ENCODE measurements around the gene PTH1R. TPM values are rescaled to one million over a fixed set of nuclear protein-coding genes. Genes with fewer than 3 reads are reported as not detected.

Gene PTH1R
- total RNA-seq, 1 experiment from 2014 or later = 1.0 TPM

GRCh38 chr3:46915297-46915822, 37.8 kb downstream of the PTH1R start:
- Mint-ChIP-seq H3K27me3 (ENCODE audit: low read depth) (no peaks in the 10 kb centered on the region), H3K9me3 (peaks cover 5 to 8% of the 10 kb centered on the region in 2 experiments; a peak in 4 of 5 replicates), H3K36me3 (ENCODE audit: insufficient read depth in 1 of 3, low read depth in 3 of 3) (peaks cover 31 to 36% (median 36%) of the 10 kb centered on the region in 3 experiments), H3K27ac (no peak overlapping the region), H3K4me3 (no peak overlapping the region), H3K4me1 (no peaks in the 10 kb centered on the region)
- Histone ChIP-seq H3K27ac (ENCODE audit: insufficient read length, low read depth, low read length) (no peak overlapping the region), H3K4ac (ENCODE audit: low read depth, low read length) (no peak overlapping the region), H3K9me3 (ENCODE audit: control insufficient read depth, low read depth, low read length) (no peaks in the 10 kb centered on the region), H3T11ph (ENCODE audit: low read length) (no peak overlapping the region), H2AK5ac (ENCODE audit: insufficient read length, low read length) (no peak overlapping the region), H3K23ac (ENCODE audit: insufficient read length, low read depth, low read length) (no peak overlapping the region), H2BK12ac (ENCODE audit: insufficient read length, low read depth, low read length) (no peak overlapping the region), H3K4me2 (ENCODE audit: insufficient read depth, insufficient read length, low read length) (no peak overlapping the region), H2BK20ac (ENCODE audit: low read depth, low read length, poor library complexity, severe bottlenecking) (no peak overlapping the region), H3K4me1 (ENCODE audit: insufficient read depth, low read length) (no peaks in the 10 kb centered on the region), H3K79me2 (ENCODE audit: insufficient read depth, low read length) (no peaks in the 10 kb centered on the region), H3K27me3 (ENCODE audit: insufficient read depth, low read length) (no peaks in the 10 kb centered on the region), H2AFZ (ENCODE audit: low read length) (no peak overlapping the region), H3K79me1 (ENCODE audit: insufficient read depth, low read depth, low read length, poor library complexity, severe bottlenecking) (no peaks in the 10 kb centered on the region), H2BK120ac (ENCODE audit: low read depth, low read length, poor library complexity, severe bottlenecking) (no peak overlapping the region), H4K5ac (ENCODE audit: insufficient read length, low read depth, low read length) (no peak overlapping the region), H3K56ac (ENCODE audit: insufficient read length, low read depth, low read length) (no peak overlapping the region), H2BK5ac (ENCODE audit: insufficient read length, low read length) (no peak overlapping the region), H4K20me1 (ENCODE audit: control insufficient read depth, insufficient read depth, insufficient read length) (no peaks in the 10 kb centered on the region), H2BK15ac (ENCODE audit: low read depth, low read length) (no peak overlapping the region), H3K18ac (ENCODE audit: insufficient read length, low read depth, low read length) (no peak overlapping the region), H3K14ac (ENCODE audit: insufficient read depth, low read length) (no peak overlapping the region), H4K91ac (ENCODE audit: insufficient read length, low read depth, low read length) (no peak overlapping the region), H3K9ac (ENCODE audit: extremely low read depth, insufficient read length, low read length) (no peak overlapping the region), H3K23me2 (ENCODE audit: insufficient read length, low read depth, low read length, poor library complexity, severe bottlenecking) (no peaks in the 10 kb centered on the region), H4K8ac (replicated peaks; ENCODE audit: insufficient read length, low read depth, low read length) (no peak overlapping the region)
- no peak for TF ChIP-seq CTCF (conservative IDR thresholded peaks at IDR 0.05)
- no peak for DNase-seq
- no CpG with 5 or more reads among the region's 8 CpGs for WGBS (ENCODE audit: extremely low coverage, insufficient read length, low lambda C conversion rate)

Data from H9 (cell line).